ENCODE results near the gene PRKCA. TPM values are rescaled to one million over a fixed set of nuclear protein-coding genes. Genes with fewer than 3 reads are reported as not detected.

The PRKCA gene
- total and polyA plus RNA-seq, 2 of the 13 experiments (the other 11 are each of a cell fraction or from before 2014, with no cell fraction given), result 18.5 to 21.5 TPM

DNA sequence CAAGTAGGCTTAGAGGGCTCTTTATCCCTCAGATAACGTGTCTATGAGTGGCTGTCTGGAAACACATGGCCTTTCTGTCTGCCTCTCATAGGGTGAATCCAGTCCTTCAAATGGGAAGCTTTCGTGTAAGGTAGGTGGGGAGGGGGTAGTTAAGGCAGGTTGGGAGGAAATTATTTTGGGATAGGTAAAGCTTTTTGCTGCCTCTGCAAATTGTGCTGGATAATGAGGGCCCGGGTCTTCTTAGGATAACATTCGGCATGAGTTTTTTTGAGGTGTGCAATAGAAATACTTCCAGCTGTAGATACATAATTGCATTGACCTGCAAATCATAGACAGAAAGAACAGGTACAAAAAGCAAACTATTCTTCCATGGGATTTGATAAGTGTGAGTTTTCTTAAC is 189.7 kb downstream of the PRKCA start:
- Histone ChIP-seq H3K4me1 (ENCODE audit: insufficient read depth, low read length) (peaks cover 73% of the 10 kb centered on the region), H3K36me3 (replicated peaks in 1 of 2; ENCODE audit: control insufficient read depth in 1 of 2, insufficient read depth in 2 of 2, low read length in 2 of 2) (0 out of 5 replicates have a peak, but pooled peaks cover 1 to 4% of the 10 kb centered on the region in 2 experiments), H3K27ac (ENCODE audit: extremely low read length, insufficient read depth, low read length) (no peak overlapping the region), H3K9ac (ENCODE audit: insufficient read depth, low read depth, low read length) (no peak overlapping the region), H3K27me3 (ENCODE audit: control insufficient read depth in 1 of 2, insufficient read depth in 2 of 2, low read length in 2 of 2) (no peaks in the 10 kb centered on the region), H3K4me2 (ENCODE audit: low read depth, low read length) (no peak overlapping the region), H3K9me3 (ENCODE audit: low read length) (no peaks in the 10 kb centered on the region), H3K79me2 (ENCODE audit: insufficient read depth, low read length) (peaks cover 9% of the 10 kb centered on the region), H2AFZ (ENCODE audit: low read length) (no peak overlapping the region), H4K20me1 (ENCODE audit: insufficient read depth, low read length) (no peaks in the 10 kb centered on the region), H3K4me3 (replicated peaks in 1 of 3; ENCODE audit: insufficient read depth in 1 of 3, low read depth in 2 of 3, low read length in 3 of 3) (no peak overlapping the region)
- no TSS peak for BruUV-seq (replicated peaks)
- 97% methylated on average over 4 of the region's 4 CpGs for WGBS (ENCODE audit: low lambda C conversion rate)
- FAIRE-seq (no peak), ATAC-seq (no peak), DNase-seq (ENCODE audit: low spot score) (no peak)
- ChIA-PET POLR2A (no interaction called here), CTCF (ENCODE audit: low intra/inter-chr PET ratio, low total read pairs) (no interaction called here)
- in situ Hi-C loops (cut with HindIII; ENCODE audit: extremely low pct_ligation_motif_present, low pct_unique_long_range_greater_than_20kb), result no loop called here
- intact Hi-C loops (cut with micrococcal nuclease; ENCODE audit: unreplicated experiment), result no loop called here
- TF ChIP-seq, protein P1, sequence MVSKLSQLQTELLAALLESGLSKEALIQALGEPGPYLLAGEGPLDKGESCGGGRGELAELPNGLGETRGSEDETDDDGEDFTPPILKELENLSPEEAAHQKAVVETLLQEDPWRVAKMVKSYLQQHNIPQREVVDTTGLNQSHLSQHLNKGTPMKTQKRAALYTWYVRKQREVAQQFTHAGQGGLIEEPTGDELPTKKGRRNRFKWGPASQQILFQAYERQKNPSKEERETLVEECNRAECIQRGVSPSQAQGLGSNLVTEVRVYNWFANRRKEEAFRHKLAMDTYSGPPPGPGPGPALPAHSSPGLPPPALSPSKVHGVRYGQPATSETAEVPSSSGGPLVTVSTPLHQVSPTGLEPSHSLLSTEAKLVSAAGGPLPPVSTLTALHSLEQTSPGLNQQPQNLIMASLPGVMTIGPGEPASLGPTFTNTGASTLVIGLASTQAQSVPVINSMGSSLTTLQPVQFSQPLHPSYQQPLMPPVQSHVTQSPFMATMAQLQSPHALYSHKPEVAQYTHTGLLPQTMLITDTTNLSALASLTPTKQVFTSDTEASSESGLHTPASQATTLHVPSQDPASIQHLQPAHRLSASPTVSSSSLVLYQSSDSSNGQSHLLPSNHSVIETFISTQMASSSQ (IDR thresholded peaks at IDR 0.05; ENCODE audit: low read depth), result no peak
- TF ChIP-seq, protein P1 (CRISPR knock-in tag; IDR thresholded peaks at IDR 0.05; ENCODE audit: borderline replicate concordance), result no peak
- TF ChIP-seq, protein P2, sequence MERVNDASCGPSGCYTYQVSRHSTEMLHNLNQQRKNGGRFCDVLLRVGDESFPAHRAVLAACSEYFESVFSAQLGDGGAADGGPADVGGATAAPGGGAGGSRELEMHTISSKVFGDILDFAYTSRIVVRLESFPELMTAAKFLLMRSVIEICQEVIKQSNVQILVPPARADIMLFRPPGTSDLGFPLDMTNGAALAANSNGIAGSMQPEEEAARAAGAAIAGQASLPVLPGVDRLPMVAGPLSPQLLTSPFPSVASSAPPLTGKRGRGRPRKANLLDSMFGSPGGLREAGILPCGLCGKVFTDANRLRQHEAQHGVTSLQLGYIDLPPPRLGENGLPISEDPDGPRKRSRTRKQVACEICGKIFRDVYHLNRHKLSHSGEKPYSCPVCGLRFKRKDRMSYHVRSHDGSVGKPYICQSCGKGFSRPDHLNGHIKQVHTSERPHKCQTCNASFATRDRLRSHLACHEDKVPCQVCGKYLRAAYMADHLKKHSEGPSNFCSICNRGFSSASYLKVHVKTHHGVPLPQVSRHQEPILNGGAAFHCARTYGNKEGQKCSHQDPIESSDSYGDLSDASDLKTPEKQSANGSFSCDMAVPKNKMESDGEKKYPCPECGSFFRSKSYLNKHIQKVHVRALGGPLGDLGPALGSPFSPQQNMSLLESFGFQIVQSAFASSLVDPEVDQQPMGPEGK (CRISPR knock-in tag; IDR thresholded peaks at IDR 0.05), result no peak
- no peak for TF ChIP-seq RXRB (CRISPR knock-in tag; IDR thresholded peaks at IDR 0.05; ENCODE audit: borderline replicate concordance)
- no peak for TF ChIP-seq ZC3H4 (CRISPR knock-in tag; IDR thresholded peaks at IDR 0.05; ENCODE audit: borderline replicate concordance)
- TF ChIP-seq, protein P3, sequence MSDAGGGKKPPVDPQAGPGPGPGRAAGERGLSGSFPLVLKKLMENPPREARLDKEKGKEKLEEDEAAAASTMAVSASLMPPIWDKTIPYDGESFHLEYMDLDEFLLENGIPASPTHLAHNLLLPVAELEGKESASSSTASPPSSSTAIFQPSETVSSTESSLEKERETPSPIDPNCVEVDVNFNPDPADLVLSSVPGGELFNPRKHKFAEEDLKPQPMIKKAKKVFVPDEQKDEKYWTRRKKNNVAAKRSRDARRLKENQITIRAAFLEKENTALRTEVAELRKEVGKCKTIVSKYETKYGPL (CRISPR knock-in tag; IDR thresholded peaks at IDR 0.05), result no peak
- peak; percentile 67 to 71 for TF ChIP-seq MAFK (conservative IDR thresholded peaks at IDR 0.05 in 1 of 2, IDR thresholded peaks at IDR 0.05 in 1 of 2; ENCODE audit: low read length in 2 of 2)
- TF ChIP-seq MAFF (IDR thresholded peaks at IDR 0.05; ENCODE audit: low read depth, low read length), result peak; percentile 54
- TF ChIP-seq, protein P4, sequence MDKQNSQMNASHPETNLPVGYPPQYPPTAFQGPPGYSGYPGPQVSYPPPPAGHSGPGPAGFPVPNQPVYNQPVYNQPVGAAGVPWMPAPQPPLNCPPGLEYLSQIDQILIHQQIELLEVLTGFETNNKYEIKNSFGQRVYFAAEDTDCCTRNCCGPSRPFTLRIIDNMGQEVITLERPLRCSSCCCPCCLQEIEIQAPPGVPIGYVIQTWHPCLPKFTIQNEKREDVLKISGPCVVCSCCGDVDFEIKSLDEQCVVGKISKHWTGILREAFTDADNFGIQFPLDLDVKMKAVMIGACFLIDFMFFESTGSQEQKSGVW (CRISPR knock-in tag; IDR thresholded peaks at IDR 0.05; ENCODE audit: borderline replicate concordance), result no peak
- no peak for TF ChIP-seq ZNF841 (CRISPR knock-in tag; IDR thresholded peaks at IDR 0.05; ENCODE audit: borderline replicate concordance)
- TF ChIP-seq ARNTL (CRISPR knock-in tag; IDR thresholded peaks at IDR 0.05), result no peak
- no peak for TF ChIP-seq ZNF235 (CRISPR knock-in tag; IDR thresholded peaks at IDR 0.05; ENCODE audit: borderline replicate concordance)
- no peak for TF ChIP-seq PAX8 (CRISPR knock-in tag; IDR thresholded peaks at IDR 0.05; ENCODE audit: borderline replicate concordance)
- TF ChIP-seq, protein P5, sequence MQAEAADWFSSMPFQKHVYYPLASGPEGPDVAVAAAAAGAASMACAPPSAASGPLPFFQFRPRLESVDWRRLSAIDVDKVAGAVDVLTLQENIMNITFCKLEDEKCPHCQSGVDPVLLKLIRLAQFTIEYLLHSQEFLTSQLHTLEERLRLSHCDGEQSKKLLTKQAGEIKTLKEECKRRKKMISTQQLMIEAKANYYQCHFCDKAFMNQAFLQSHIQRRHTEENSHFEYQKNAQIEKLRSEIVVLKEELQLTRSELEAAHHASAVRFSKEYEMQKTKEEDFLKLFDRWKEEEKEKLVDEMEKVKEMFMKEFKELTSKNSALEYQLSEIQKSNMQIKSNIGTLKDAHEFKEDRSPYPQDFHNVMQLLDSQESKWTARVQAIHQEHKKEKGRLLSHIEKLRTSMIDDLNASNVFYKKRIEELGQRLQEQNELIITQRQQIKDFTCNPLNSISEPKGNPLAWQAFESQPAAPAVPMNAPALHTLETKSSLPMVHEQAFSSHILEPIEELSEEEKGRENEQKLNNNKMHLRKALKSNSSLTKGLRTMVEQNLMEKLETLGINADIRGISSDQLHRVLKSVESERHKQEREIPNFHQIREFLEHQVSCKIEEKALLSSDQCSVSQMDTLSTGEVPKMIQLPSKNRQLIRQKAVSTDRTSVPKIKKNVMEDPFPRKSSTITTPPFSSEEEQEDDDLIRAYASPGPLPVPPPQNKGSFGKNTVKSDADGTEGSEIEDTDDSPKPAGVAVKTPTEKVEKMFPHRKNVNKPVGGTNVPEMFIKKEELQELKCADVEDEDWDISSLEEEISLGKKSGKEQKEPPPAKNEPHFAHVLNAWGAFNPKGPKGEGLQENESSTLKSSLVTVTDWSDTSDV (CRISPR knock-in tag; IDR thresholded peaks at IDR 0.05), result no peak
- TF ChIP-seq HHEX (CRISPR knock-in tag; IDR thresholded peaks at IDR 0.05), result no peak

Measured in HepG2 (cell line).